Measurements from ENCODE around the gene TNNI2.

The TNNI2 gene

GRCh38 chr11:1829039-1829820 lies 9.6 kb upstream of the TNNI2 start:
- TF ChIP-seq CTCF (IDR thresholded peaks at IDR 0.05) = no peak

- no peak for TF ChIP-seq CTCF (IDR thresholded peaks at IDR 0.05)
These were observed 8.8 kb upstream of the TNNI2 start for GRCh38 chr11:1830004-1830321.

- TF ChIP-seq CTCF (IDR thresholded peaks at IDR 0.05) = no peak
These were observed 8.2 kb upstream of the TNNI2 start for GRCh38 chr11:1830322-1831223.

- TF ChIP-seq CTCF (IDR thresholded peaks at IDR 0.05) = no peak
These were observed 7.2 kb upstream of the TNNI2 start for GRCh38 chr11:1831338-1832210.

- TF ChIP-seq CTCF (IDR thresholded peaks at IDR 0.05) = peak; percentile 98
These were observed 6.4 kb upstream of the TNNI2 start for GRCh38 chr11:1832211-1832919.

- no peak for TF ChIP-seq CTCF (IDR thresholded peaks at IDR 0.05)
These were observed 5.9 kb upstream of the TNNI2 start for GRCh38 chr11:1832920-1833295.
